ENCODE measurements around the gene LMBR1.

The LMBR1 gene

DNA sequence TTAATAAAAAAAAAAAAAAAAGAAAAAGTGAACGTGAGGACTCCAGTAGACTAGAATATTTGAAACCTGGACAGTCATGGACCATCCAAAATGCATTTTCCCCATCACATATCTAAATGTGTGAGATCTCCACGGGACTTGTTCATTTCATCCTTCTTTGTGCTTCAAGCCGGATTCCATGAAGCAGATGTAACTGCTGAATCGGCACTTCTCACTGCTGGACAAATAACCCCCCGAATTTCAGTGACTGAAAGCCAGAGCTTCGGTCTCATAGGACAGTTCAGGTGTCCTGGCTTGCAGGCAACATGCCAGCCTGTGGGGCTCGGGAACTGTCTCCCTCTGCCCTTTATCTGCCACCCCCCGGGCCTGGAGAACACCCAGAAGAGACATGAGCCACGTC lies 219.1 kb downstream of the LMBR1 start:
- no peak for DNase-seq (ENCODE audit: low spot score)
- in situ Hi-C loops (cut with MboI; ENCODE audit: low pct_unique_long_range_greater_than_20kb, low sequenced_read_pairs, unreplicated experiment) = no loop called here
- TF ChIP-seq, protein P1, sequence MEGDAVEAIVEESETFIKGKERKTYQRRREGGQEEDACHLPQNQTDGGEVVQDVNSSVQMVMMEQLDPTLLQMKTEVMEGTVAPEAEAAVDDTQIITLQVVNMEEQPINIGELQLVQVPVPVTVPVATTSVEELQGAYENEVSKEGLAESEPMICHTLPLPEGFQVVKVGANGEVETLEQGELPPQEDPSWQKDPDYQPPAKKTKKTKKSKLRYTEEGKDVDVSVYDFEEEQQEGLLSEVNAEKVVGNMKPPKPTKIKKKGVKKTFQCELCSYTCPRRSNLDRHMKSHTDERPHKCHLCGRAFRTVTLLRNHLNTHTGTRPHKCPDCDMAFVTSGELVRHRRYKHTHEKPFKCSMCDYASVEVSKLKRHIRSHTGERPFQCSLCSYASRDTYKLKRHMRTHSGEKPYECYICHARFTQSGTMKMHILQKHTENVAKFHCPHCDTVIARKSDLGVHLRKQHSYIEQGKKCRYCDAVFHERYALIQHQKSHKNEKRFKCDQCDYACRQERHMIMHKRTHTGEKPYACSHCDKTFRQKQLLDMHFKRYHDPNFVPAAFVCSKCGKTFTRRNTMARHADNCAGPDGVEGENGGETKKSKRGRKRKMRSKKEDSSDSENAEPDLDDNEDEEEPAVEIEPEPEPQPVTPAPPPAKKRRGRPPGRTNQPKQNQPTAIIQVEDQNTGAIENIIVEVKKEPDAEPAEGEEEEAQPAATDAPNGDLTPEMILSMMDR (IDR thresholded peaks at IDR 0.05; ENCODE audit: extremely low read depth, insufficient read depth, missing control alignments) = no peak

DNA sequence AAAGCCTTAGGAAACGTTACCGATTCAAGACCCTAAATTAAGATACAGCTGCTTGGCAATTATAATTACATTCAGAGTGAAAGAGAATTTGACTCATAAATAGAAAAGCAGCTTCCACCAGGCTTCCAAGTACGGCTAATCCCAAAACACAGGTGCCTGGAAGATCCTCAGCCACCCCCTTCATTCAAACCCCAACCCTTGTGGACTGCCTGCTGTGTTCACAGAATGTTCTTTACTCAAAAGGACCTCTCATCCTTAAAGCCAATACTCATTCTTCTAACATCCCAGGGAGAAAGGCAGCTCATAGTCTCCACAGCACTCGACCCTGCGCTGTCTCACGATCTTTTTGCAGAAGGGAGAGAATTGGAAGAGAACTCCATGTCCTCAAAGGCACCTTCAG lies 219.5 kb downstream of the LMBR1 start:
- no peak for DNase-seq (ENCODE audit: low spot score)
- TF ChIP-seq, protein P1 (IDR thresholded peaks at IDR 0.05; ENCODE audit: extremely low read depth, insufficient read depth, missing control alignments) = no peak
- in situ Hi-C loops (cut with MboI; ENCODE audit: low pct_unique_long_range_greater_than_20kb, low sequenced_read_pairs, unreplicated experiment) = no loop called here

DNA sequence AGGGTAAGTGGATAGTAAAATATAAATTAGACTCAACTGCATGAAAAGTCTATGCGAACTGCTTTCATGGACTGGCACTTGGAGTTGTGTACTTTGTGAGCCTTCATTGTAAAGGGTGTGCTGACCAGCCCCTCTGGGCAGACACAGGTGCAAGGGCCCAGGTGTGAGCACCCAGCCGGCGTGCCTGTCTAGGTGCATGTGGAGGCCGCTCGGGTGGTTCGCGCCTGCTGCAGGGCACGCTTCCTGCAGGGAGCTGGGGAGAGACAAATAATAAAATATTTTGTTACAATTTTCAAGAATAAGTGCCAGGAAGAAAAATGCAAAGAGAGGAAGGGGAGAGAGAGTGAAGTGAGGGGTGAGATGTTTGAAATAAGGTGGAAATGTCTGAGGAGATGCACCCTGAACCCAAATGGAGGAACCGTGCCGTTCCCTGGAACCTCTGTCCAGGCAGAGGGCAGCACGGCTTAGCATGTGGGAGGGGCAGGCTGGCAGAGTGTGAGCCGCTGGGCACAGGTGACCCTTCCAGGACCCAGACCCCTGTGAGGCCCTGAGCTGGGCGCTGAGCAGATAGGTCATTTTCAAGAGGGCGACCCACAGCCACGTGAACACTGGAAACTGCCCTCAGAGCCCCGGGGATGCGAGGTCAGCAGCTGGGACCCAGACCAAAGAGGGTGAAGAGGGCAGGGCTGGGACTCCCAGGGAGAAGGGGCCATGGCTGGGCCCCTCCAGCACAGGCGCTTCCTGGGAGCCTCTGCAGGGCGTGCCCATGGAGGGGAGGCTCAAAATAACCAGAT lies 223.8 kb downstream of the LMBR1 start:
- no peak for DNase-seq (ENCODE audit: low spot score)
- in situ Hi-C loops (cut with MboI; ENCODE audit: low pct_unique_long_range_greater_than_20kb, low sequenced_read_pairs, unreplicated experiment) = no loop called here
- TF ChIP-seq, protein P1 (IDR thresholded peaks at IDR 0.05; ENCODE audit: extremely low read depth, insufficient read depth, missing control alignments) = no peak

DNA sequence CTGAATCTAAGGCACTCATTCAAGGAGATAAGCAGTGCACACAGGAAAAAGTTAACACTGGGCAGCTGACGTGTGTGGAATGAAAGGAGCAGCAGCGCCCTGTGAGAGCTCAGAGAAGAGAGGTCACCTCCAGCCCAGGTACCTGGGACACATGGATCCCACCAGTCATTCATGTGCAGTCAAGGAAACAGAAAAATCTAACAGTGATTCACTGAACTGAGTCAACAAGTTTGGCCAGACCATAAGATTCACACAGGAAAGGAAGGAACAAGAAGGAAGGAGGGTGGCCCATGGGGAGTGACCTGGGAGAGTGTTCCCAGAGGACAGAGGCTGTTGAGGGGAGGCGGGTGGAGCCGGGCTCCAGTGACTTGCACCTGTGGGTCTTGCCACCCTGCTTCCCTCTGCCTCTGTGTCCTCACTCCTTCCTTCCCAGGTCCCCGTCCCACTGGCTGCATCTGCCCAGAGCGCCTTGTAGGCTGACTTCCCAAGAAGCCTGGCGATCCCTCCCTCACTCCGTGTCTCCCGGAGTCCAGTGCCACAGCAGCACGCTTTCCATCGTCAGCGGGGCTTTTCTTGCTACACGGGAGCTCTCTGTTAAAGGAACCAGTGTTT lies 224.7 kb downstream of the LMBR1 start:
- in situ Hi-C loops (cut with MboI; ENCODE audit: low pct_unique_long_range_greater_than_20kb, low sequenced_read_pairs, unreplicated experiment) = no loop called here
- TF ChIP-seq, protein P1 (IDR thresholded peaks at IDR 0.05; ENCODE audit: extremely low read depth, insufficient read depth, missing control alignments) = no peak
- DNase-seq (ENCODE audit: low spot score) = no peak

DNA sequence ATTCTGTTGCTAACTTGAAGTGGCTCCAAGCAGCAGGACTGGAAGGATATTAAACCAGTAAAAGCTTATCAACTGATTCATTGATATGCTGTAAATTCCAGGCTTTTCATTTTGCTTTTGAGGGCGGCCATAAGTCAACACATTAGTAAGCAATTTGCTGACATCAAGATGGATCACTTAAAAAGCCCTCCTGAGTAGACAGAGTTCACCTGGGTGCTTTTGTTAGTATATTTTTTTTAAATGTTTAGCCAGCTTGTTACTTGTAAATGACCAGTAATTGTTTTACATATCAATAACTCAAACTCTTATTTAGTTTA lies 225.9 kb downstream of the LMBR1 start:
- no peak for DNase-seq (ENCODE audit: low spot score)
- in situ Hi-C loops (cut with MboI; ENCODE audit: low pct_unique_long_range_greater_than_20kb, low sequenced_read_pairs, unreplicated experiment) = no loop called here
- TF ChIP-seq, protein P1 (IDR thresholded peaks at IDR 0.05; ENCODE audit: extremely low read depth, insufficient read depth, missing control alignments) = no peak

DNA sequence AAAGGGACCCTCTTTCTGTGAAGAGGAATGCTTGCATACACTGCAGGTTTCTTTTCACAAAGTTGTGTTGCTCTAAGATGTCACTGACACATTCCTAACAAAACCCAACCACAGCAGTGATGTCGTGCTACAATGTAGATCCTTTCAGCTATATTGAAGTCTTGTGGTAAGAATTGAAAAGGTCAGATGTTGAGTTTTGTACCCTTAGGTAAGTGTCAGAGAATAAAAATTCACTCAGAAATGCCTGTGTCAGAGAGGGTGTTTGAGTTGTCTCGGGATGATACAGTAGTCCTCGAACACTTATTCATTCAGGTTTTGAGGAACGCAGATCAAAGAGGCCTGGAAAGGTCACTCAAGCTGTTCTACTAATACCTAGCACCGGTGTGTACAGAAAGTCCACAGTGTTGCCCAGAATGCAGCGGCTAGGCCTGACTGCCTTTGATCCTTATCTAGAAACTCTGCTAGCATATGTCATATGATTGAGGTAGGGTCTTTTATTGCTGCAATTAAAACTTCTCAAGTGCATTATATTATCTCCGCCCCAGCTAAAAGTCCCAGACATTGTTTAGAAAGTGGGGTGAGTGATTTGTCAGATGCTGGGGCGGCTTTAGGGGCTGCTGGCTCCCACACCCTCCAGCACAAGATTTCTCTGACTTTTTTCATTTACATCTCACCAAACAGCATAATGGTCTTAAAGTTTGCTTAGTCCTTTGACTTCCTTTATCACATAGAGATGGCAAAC lies 226.4 kb downstream of the LMBR1 start:
- TF ChIP-seq, protein P1 (IDR thresholded peaks at IDR 0.05; ENCODE audit: extremely low read depth, insufficient read depth, missing control alignments) = no peak
- in situ Hi-C loops (cut with MboI; ENCODE audit: low pct_unique_long_range_greater_than_20kb, low sequenced_read_pairs, unreplicated experiment) = no loop called here
- no peak for DNase-seq (ENCODE audit: low spot score)
